HEK293 (cell line): ENCODE results near the gene UPB1.

Experiments used
- BCL11A ChIP-seq: fragments of 450-650 bp; formaldehyde crosslinking; IDR thresholded peaks from 2 replicates; pipeline ENCODE4 v1.5.1; 2016; ENCODE audit warnings: low read depth, missing biosample characterization, missing genetic modification characterization
- GFI1B ChIP-seq: fragments of 450-650 bp; formaldehyde crosslinking; IDR thresholded peaks from 2 replicates; pipeline ENCODE4 v1.5.1; 2016; ENCODE audit warnings: missing biosample characterization, missing genetic modification characterization
- GLIS1 ChIP-seq: fragments of 450-650 bp; formaldehyde crosslinking; IDR thresholded peaks from 2 replicates; pipeline ENCODE4 v1.5.1; 2016; ENCODE audit warnings: missing biosample characterization, missing genetic modification characterization
- KLF10 ChIP-seq: fragments of 450-650 bp; IDR thresholded peaks from 2 replicates; pipeline ENCODE4 v1.5.1; 2018; ENCODE audit warnings: missing biosample characterization, mild to moderate bottlenecking, missing genetic modification characterization
- KLF16 ChIP-seq: fragments of 450-650 bp; formaldehyde crosslinking; IDR thresholded peaks from 2 replicates; pipeline ENCODE4 v1.5.1; 2017; ENCODE audit warnings: missing biosample characterization, missing genetic modification characterization
- OVOL3 ChIP-seq: fragments of 450-650 bp; formaldehyde crosslinking; IDR thresholded peaks from 2 replicates; pipeline ENCODE4 v1.5.1; 2016; ENCODE audit warnings: missing biosample characterization, missing genetic modification characterization
- PBX3 ChIP-seq: sonication (generic); formaldehyde crosslinking; IDR thresholded peaks from 2 replicates; pipeline ENCODE4 v1.8.1; 2022; ENCODE audit warnings: mild to moderate bottlenecking, moderate library complexity, missing genetic modification reagents
- SCRT1 ChIP-seq: fragments of 450-650 bp; formaldehyde crosslinking; IDR thresholded peaks from 2 replicates; pipeline ENCODE4 v1.5.1; 2016; ENCODE audit warnings: missing biosample characterization, missing genetic modification characterization, borderline replicate concordance
- SP3 ChIP-seq: fragments of 450-650 bp; formaldehyde crosslinking; IDR thresholded peaks from 2 replicates; pipeline ENCODE4 v1.5.1; 2016; ENCODE audit warnings: missing biosample characterization, missing genetic modification characterization
- SP7 ChIP-seq: fragments of 450-650 bp; formaldehyde crosslinking; IDR thresholded peaks from 2 replicates; pipeline ENCODE4 v1.5.1; 2016; ENCODE audit warnings: missing biosample characterization, missing genetic modification characterization
- TRIM28 ChIP-seq: IDR thresholded peaks from 2 replicates; pipeline ENCODE4 v1.6.1; 2011; ENCODE audit warnings: low read length, control low read depth, borderline replicate concordance
- ZBTB10 ChIP-seq: fragments of 450-650 bp; formaldehyde crosslinking; IDR thresholded peaks from 2 replicates; pipeline ENCODE4 v1.5.1; 2016; ENCODE audit warnings: missing biosample characterization, missing genetic modification characterization
- ZEB2 ChIP-seq: fragments of 450-650 bp; formaldehyde crosslinking; IDR thresholded peaks from 2 replicates; pipeline ENCODE4 v1.5.1; 2016; ENCODE audit warnings: missing biosample characterization, missing genetic modification characterization
- ZFP41 ChIP-seq: fragments of 450-650 bp; formaldehyde crosslinking; IDR thresholded peaks from 2 replicates; pipeline ENCODE4 v1.5.1; 2016; ENCODE audit warnings: missing biosample characterization, missing genetic modification characterization, borderline replicate concordance
- ZFP69B ChIP-seq: fragments of 450-650 bp; formaldehyde crosslinking; IDR thresholded peaks from 2 replicates; pipeline ENCODE4 v1.5.1; 2016; ENCODE audit warnings: missing biosample characterization, missing genetic modification characterization
- ZNF133 ChIP-seq: fragments of 450-650 bp; formaldehyde crosslinking; IDR thresholded peaks from 2 replicates; pipeline ENCODE4 v1.5.1; 2016; ENCODE audit warnings: missing biosample characterization, missing genetic modification characterization
- ZNF146 ChIP-seq: fragments of 450-650 bp; formaldehyde crosslinking; IDR thresholded peaks from 2 replicates; pipeline ENCODE4 v1.5.1; 2016; ENCODE audit warnings: missing biosample characterization, missing genetic modification characterization
- ZNF169 ChIP-seq: fragments of 450-650 bp; formaldehyde crosslinking; IDR thresholded peaks from 2 replicates; pipeline ENCODE4 v1.5.1; 2016; ENCODE audit warnings: missing biosample characterization, missing genetic modification characterization
- ZNF221 ChIP-seq: fragments of 450-650 bp; formaldehyde crosslinking; IDR thresholded peaks from 2 replicates; pipeline ENCODE4 v1.5.1; 2017; ENCODE audit warnings: missing biosample characterization, missing genetic modification characterization, borderline replicate concordance
- ZNF23 ChIP-seq: fragments of 450-650 bp; formaldehyde crosslinking; IDR thresholded peaks from 2 replicates; pipeline ENCODE4 v1.5.1; 2016; ENCODE audit warnings: missing biosample characterization, missing genetic modification characterization, borderline replicate concordance
- ZNF24 ChIP-seq: fragments of 450-650 bp; formaldehyde crosslinking; IDR thresholded peaks from 2 replicates; pipeline ENCODE4 v1.5.1; 2016; ENCODE audit warnings: missing biosample characterization, missing genetic modification characterization
- ZNF26 ChIP-seq: fragments of 450-650 bp; formaldehyde crosslinking; IDR thresholded peaks from 2 replicates; pipeline ENCODE4 v1.5.1; 2016; ENCODE audit warnings: missing biosample characterization, missing genetic modification characterization
- ZNF274 ChIP-seq, 2 experiments: fragments of 200-500 bp in 1 of 2; fragments of 450-650 bp in 1 of 2; sonication (Bioruptor generic) in 1 of 2; formaldehyde crosslinking in 1 of 2; IDR thresholded peaks; 2 replicates each; pipeline versions ENCODE4 v1.5.1 to v1.6.1; 2014 to 2016; ENCODE audit warnings: borderline replicate concordance in 1 of 2, inconsistent platforms in 1 of 2, low read length in 1 of 2, missing biosample characterization in 1 of 2, missing genetic modification characterization in 1 of 2
- ZNF302 ChIP-seq: fragments of 450-650 bp; formaldehyde crosslinking; IDR thresholded peaks from 2 replicates; pipeline ENCODE4 v1.5.1; 2016; ENCODE audit warnings: missing biosample characterization, missing genetic modification characterization, low read depth
- ZNF391 ChIP-seq: fragments of 450-650 bp; formaldehyde crosslinking; IDR thresholded peaks from 2 replicates; pipeline ENCODE4 v1.5.1; 2016; ENCODE audit warnings: low read depth, missing biosample characterization, missing genetic modification characterization, borderline replicate concordance
- ZNF398 ChIP-seq: fragments of 450-650 bp; formaldehyde crosslinking; IDR thresholded peaks from 2 replicates; pipeline ENCODE4 v1.5.1; 2017; ENCODE audit warnings: missing biosample characterization, missing genetic modification characterization
- ZNF488 ChIP-seq: fragments of 450-650 bp; formaldehyde crosslinking; IDR thresholded peaks from 2 replicates; pipeline ENCODE4 v1.5.1; 2016; ENCODE audit warnings: missing biosample characterization, missing genetic modification characterization
- ZNF558 ChIP-seq: fragments of 450-650 bp; formaldehyde crosslinking; IDR thresholded peaks from 2 replicates; pipeline ENCODE4 v1.5.1; 2016; ENCODE audit warnings: missing biosample characterization, missing genetic modification characterization
- ZNF768 ChIP-seq: fragments of 450-650 bp; formaldehyde crosslinking; IDR thresholded peaks from 2 replicates; pipeline ENCODE4 v1.5.1; 2018; ENCODE audit warnings: missing biosample characterization, mild to moderate bottlenecking, missing genetic modification characterization
- ZNF777 ChIP-seq: fragments of 450-650 bp; formaldehyde crosslinking; IDR thresholded peaks from 2 replicates; pipeline ENCODE4 v1.5.1; 2017; ENCODE audit warnings: missing biosample characterization, missing genetic modification characterization, borderline replicate concordance

The UPB1 gene

GRCh38 chr22:24555165-24556039 lies 60.3 kb downstream of the UPB1 start, which contains the start of gene SNRPD3 (continued):
- TF ChIP-seq BCL11A (no peak), ZNF26 (tag by site-specific recombination) (no peak), ZNF488 (peak; percentile 54; the same call in 1 of the 2 replicates), ZNF777 (peak; percentile 92), KLF16 (peak; percentile 98), ZNF558 (0 out of 2 replicates have a peak, but pooled peaks have one; percentile 66), GLIS1 (0 out of 2 replicates have a peak, but pooled peaks have one; percentile 18), ZFP41 (tag by site-specific recombination) (0 out of 2 replicates have a peak, but pooled peaks have one; percentile 13), ZNF133 (tag by site-specific recombination) (no peak), OVOL3 (tag by site-specific recombination) (peak; percentile 78; the same call in 1 of the 2 replicates), ZFP69B (tag by site-specific recombination) (peak; percentile 93), ZNF23 (tag by site-specific recombination) (no peak), SP7 (tag by site-specific recombination) (peak; percentile 96), ZNF24 (tag by site-specific recombination) (peak; percentile 90), ZNF274 (IDR thresholded peaks at IDR 0.05; ENCODE audit: low read length) (no peak), ZNF274 (tag by site-specific recombination; IDR thresholded peaks at IDR 0.05; ENCODE audit: borderline replicate concordance) (no peak), ZNF221 (no peak; the same call in 1 of the 2 replicates), ZEB2 (tag by site-specific recombination) (peak; percentile 97; the same call in 1 of the 2 replicates), ZNF768 (tag by site-specific recombination) (no peak), TRIM28 (peak; percentile 94), SP3 (tag by site-specific recombination) (peak; percentile 86), ZNF398 (tag by site-specific recombination) (0 out of 2 replicates have a peak, but pooled peaks have one; percentile 29), GFI1B (no peak), ZNF146 (no peak; the same call in 1 of the 2 replicates), SCRT1 (peak; percentile 95), PBX3 (CRISPR knock-in tag) (no peak), KLF10 (tag by site-specific recombination) (peak; percentile 91), ZNF169 (tag by site-specific recombination) (0 out of 2 replicates have a peak, but pooled peaks have one; percentile 27), ZBTB10 (tag by site-specific recombination) (peak; percentile 79), ZNF391 (tag by site-specific recombination) (peak; percentile 96), ZNF302 (0 out of 2 replicates have a peak, but pooled peaks have one; percentile 21)
